ENCODE measurements around the gene ARHGEF16. TPM values are rescaled to one million over a fixed set of nuclear protein-coding genes. Genes with fewer than 3 reads are reported as not detected.

Gene ARHGEF16
- total RNA-seq, 1 donor from 2014 or later = 19.9 TPM

GRCh38 chr1:3503525-3503886 lies 49.0 kb downstream of the ARHGEF16 start:
- no peak for ATAC-seq

- peak; percentile 84 for ATAC-seq
These were observed 49.8 kb downstream of the ARHGEF16 start for GRCh38 chr1:3504151-3504821.

GRCh38 chr1:3504822-3505153 lies 50.3 kb downstream of the ARHGEF16 start:
- no peak for ATAC-seq

- no peak for ATAC-seq
These were observed 50.7 kb downstream of the ARHGEF16 start for GRCh38 chr1:3505161-3505560.

- no peak for ATAC-seq
These were observed 51.6 kb downstream of the ARHGEF16 start for GRCh38 chr1:3506041-3506440.

- ATAC-seq = no peak
These were observed 52.5 kb downstream of the ARHGEF16 start for GRCh38 chr1:3506943-3507342.

GRCh38 chr1:3507636-3508275 lies 53.3 kb downstream of the ARHGEF16 start:
- no peak for ATAC-seq

GRCh38 chr1:3508757-3509415 lies 54.4 kb downstream of the ARHGEF16 start:
- ATAC-seq = no peak

GRCh38 chr1:3509721-3510120 lies 55.3 kb downstream of the ARHGEF16 start:
- ATAC-seq = no peak

- no peak for ATAC-seq
These were observed 55.9 kb downstream of the ARHGEF16 start for GRCh38 chr1:3510136-3510955.

GRCh38 chr1:3510956-3511250 lies 56.4 kb downstream of the ARHGEF16 start:
- no peak for ATAC-seq

- ATAC-seq = no peak
These were observed 56.8 kb downstream of the ARHGEF16 start for GRCh38 chr1:3511306-3511705.

- ATAC-seq = no peak
These were observed 57.4 kb downstream of the ARHGEF16 start for GRCh38 chr1:3511856-3512255.

- no peak for ATAC-seq
These were observed 59.9 kb downstream of the ARHGEF16 start for GRCh38 chr1:3514404-3514803.

- no peak for ATAC-seq
These were observed 60.8 kb downstream of the ARHGEF16 start for GRCh38 chr1:3515272-3515671.

- no peak for ATAC-seq
These were observed 61.5 kb downstream of the ARHGEF16 start for GRCh38 chr1:3515774-3516480.

GRCh38 chr1:3516481-3516869 lies 62.0 kb downstream of the ARHGEF16 start:
- ATAC-seq = no peak

GRCh38 chr1:3516911-3517675 lies 62.6 kb downstream of the ARHGEF16 start:
- ATAC-seq = no peak

- ATAC-seq = no peak
These were observed 63.8 kb downstream of the ARHGEF16 start for GRCh38 chr1:3518256-3518655.

- ATAC-seq = no peak
These were observed 64.3 kb downstream of the ARHGEF16 start for GRCh38 chr1:3518756-3519155.

GRCh38 chr1:3519301-3519885 lies 64.9 kb downstream of the ARHGEF16 start:
- ATAC-seq = no peak
